ENCODE measurements around the gene PRKAG2.

GRCh38 chr7:151779678-151780077 is 97.2 kb downstream of the PRKAG2 start:
- TF ChIP-seq CTCF (IDR thresholded peaks at IDR 0.05) (no peak), POLR2A (IDR thresholded peaks at IDR 0.05) (no peak)
